Mesodermal cell (in vitro differentiated cells): ENCODE results near the gene SPTBN5.

Source experiments
- H3K27ac ChIP-seq: 2 replicates; pipeline ENCODE4 v1.7.0; 2013; ENCODE audit warnings: mild to moderate bottlenecking, low read depth, low read length, moderate library complexity; ENCODE audit not compliant: severe bottlenecking
- H3K36me3 ChIP-seq: 2 replicates; pipeline ENCODE4 v1.7.1; 2013; ENCODE audit warnings: mild to moderate bottlenecking, low read length, moderate library complexity; ENCODE audit not compliant: control insufficient read depth, insufficient read depth
- H3K4me1 ChIP-seq: one replicate; pipeline ENCODE4 v1.7.1; 2013; ENCODE audit warnings: mild to moderate bottlenecking, low read length; ENCODE audit not compliant: insufficient read depth, control insufficient read depth, poor library complexity, severe bottlenecking
- H3K4me3 ChIP-seq: 2 replicates; pipeline ENCODE4 v1.7.0; 2013; ENCODE audit warnings: low read length, control low read depth, mild to moderate bottlenecking; ENCODE audit not compliant: insufficient read depth, poor library complexity, severe bottlenecking; ENCODE audit errors: extremely low read depth
- H3K9me3 ChIP-seq: 2 replicates; pipeline ENCODE4 v1.7.1; 2013; ENCODE audit warnings: mild to moderate bottlenecking, low read length, moderate library complexity; ENCODE audit not compliant: control insufficient read depth
- WGBS, 2 experiments: methylation state at CpG; one replicate each; pipeline ENCODE4 v1.1.5; 2013; ENCODE audit warnings: missing lambda C conversion rate in 2 of 2; ENCODE audit not compliant: insufficient coverage in 2 of 2; 5-methylcytosine and 5-hydroxymethylcytosine counted together

Gene SPTBN5

GRCh38 chr15:41874736-41875135 is 19.1 kb downstream of the SPTBN5 start:
- H3K4me3 ChIP-seq: no peak overlapping the region
- no peaks in the 10 kb centered on the region for H3K9me3 ChIP-seq
- 91 to 97% methylated on average over 12 of the region's 12 CpGs for WGBS, 2 experiments
- H3K4me1 ChIP-seq: no peaks in the 10 kb centered on the region
- H3K27ac ChIP-seq: no peak overlapping the region
- H3K36me3 ChIP-seq: no peaks in the 10 kb centered on the region

GRCh38 chr15:41873711-41874110 is 20.1 kb downstream of the SPTBN5 start:
- WGBS, 2 experiments: 91 to 94% methylated on average over 6 to 8 of the region's 8 CpGs

DNA sequence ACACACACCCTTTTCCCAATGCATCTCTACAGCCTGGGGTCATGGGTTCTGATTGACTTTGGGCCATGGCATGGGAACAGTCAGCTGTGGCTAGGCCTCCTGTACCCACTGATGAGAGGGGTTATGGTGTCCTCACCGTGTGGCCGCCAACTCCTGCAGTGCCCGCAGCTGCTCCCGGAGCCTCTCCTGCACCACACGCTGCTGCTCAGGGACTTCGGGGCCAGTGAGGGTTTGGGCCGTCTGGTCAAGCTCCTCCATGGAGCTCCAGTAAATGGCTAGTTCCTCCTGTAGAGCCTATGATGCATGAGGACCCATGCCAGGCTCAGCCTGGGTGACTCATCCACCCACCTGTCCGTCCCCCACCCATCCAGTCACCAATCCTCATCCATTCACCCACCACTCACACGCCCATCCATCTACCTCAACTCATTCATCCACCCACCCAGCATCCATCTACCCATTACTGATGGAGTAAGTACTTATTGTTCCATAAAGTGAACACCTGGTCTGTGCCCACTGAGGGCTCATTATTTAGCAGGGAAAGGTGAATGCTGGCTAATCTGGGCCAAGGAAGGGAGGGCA is 21.6 kb downstream of the SPTBN5 start:
- Histone ChIP-seq H3K4me1 (no peaks in the 10 kb centered on the region), H3K4me3 (no peak overlapping the region)
- WGBS, 2 experiments: 92 to 97% methylated on average over 7 to 9 of the region's 9 CpGs

More at GRCh38 chr15:41873711-41874110, 20.1 kb downstream of the SPTBN5 start:
- Histone ChIP-seq H3K27ac (no peak overlapping the region), H3K4me3 (no peak overlapping the region), H3K4me1 (no peaks in the 10 kb centered on the region), H3K36me3 (no peaks in the 10 kb centered on the region), H3K9me3 (no peaks in the 10 kb centered on the region)

DNA sequence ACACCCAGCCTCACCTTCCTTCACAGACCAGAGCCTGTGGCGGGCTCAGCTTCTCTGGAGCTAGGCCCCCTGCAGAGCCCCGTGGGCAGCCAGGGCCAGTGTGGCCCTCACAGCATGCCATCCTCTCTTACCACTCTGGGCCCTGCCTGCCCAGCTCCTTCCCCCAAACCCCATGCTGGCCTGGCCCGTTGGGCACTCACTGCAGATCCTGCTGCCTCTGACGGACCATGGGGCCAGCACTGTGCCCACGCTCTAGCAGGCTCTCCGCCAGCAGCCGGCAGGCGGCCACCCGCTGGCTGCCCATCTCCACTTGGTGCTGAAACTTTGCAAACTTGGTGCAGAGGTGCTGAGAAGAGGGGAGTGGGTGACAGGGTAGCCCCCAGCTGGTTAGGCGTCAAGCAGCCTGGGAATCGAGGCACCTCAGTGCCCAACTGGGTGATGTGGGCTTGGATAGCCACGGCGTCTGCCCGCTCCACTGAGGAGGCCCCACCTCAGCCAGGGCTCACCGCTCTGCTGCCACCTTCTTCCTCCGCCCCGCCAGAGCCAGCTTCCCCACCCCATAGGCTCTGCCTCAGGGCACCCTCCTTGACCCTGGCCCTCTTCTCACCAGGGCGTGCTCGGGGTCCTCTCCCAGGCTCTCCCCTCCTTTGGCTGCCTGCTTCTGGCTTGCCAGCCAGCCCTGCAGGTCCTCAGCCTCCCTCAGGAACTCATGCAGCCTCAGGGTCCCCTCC is 22.5 kb downstream of the SPTBN5 start:
- Histone ChIP-seq H3K27ac (no peak overlapping the region), H3K9me3 (no peaks in the 10 kb centered on the region), H3K4me3 (no peak overlapping the region), H3K4me1 (peaks cover 6% of the 10 kb centered on the region), H3K36me3 (no peaks in the 10 kb centered on the region)
- WGBS, 2 experiments: 89 to 93% methylated on average over 11 to 19 of the region's 19 CpGs

More for the DNA sequence above, 21.6 kb downstream of the SPTBN5 start:
- no peak overlapping the region for H3K27ac ChIP-seq
- no peaks in the 10 kb centered on the region for H3K9me3 ChIP-seq
- H3K36me3 ChIP-seq: no peaks in the 10 kb centered on the region

DNA sequence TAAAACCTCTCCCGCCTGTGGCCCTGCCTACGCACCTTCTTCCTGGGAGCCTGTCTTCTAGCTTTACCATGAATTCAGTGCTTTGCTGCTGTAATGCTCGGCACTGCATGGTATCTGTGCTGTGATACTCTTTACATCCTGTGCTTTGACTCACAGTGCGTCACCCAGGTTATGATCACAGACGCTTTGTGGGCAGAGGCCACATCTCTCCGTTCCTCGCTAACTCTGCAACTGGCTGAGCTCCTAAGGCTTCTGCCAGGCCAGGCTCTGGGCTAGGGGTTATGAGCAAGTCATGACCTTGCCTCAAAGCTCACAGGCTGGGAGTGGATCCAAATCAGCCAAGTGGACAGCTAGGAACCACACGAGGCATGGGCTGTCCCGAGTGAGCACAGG is 23.2 kb downstream of the SPTBN5 start:
- H3K27ac ChIP-seq: no peak overlapping the region
- WGBS, 2 experiments: 84 to 92% methylated on average over 9 of the region's 9 CpGs
- H3K4me3 ChIP-seq: no peak overlapping the region
- H3K9me3 ChIP-seq: no peaks in the 10 kb centered on the region
- no peaks in the 10 kb centered on the region for H3K36me3 ChIP-seq
- H3K4me1 ChIP-seq: peaks cover 10% of the 10 kb centered on the region

DNA sequence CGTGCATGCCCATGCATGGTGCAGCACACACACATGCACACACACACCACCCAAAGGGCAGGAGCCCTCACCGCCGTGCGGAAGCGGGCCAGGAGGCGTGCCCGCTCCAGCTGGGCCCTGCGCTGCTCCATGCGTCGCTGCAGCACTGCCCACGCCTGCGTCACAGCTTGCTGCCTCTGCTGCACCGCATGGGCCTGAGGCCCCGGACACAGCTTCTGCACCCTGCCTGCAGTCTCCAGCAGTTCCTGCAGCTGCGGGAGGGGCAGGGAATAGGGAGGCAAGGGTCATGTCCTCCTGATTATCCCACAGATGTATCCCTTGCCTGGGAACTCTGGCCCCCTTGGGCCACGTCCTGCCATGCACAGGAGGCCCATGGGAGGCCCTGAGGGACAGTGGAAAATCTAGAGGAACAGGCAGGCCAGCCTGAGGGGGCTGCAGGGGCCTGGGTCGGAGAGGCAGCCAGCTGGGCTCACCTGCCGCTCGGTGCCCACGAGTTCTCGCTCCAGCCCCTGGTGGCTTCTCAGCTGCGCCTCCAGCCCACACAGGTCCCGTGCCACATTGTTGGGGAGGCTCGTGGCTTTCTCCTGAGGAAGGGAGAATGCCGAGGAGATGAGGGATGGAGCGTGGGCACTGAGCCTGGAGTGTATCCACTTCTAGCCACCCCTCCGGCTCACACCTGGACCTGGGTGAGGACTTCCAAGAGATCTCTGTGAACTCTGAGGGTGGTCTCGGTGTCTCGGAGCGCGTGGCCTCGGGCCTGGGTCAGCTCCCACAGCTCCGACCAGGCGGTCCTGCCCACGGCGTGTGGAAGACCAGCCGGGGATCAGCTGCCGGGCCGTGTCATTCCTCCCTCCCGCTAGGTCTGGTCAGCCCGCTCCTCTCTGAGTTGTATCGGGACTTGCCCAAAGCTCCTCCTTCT is 23.8 kb downstream of the SPTBN5 start:
- H3K4me3 ChIP-seq: no peak overlapping the region
- H3K4me1 ChIP-seq: peaks cover 10% of the 10 kb centered on the region
- H3K27ac ChIP-seq: no peak overlapping the region
- H3K9me3 ChIP-seq: no peaks in the 10 kb centered on the region
- WGBS, 2 experiments: 92 to 93% methylated on average over 30 to 38 of the region's 42 CpGs
- H3K36me3 ChIP-seq: no peaks in the 10 kb centered on the region

DNA sequence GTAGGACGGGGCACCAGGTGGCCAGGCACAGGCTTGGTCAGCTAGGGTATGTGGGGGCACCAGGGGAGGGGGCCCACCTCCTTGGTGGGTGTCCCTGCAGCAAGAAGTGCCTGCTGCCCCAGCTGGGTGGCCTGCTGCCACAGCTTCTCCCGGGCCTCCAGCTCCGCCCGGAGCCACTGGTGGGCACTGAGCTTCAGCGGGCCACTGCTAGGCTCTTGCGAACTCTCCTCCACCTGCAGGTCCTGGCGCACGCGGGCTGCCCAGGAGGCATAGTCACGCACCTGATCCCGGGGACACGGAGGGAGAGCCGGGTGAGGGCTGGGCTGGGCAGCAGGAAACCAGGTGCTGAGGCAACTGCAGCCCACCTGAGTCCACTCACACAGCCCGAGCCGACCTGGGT is 25.5 kb downstream of the SPTBN5 start:
- Histone ChIP-seq H3K9me3 (no peaks in the 10 kb centered on the region), H3K27ac (no peak overlapping the region), H3K4me3 (no peak overlapping the region), H3K36me3 (no peaks in the 10 kb centered on the region), H3K4me1 (peaks cover 10% of the 10 kb centered on the region)
- 95 to 99% methylated on average over 6 to 14 of the region's 15 CpGs for WGBS, 2 experiments

- no peaks in the 10 kb centered on the region for H3K36me3 ChIP-seq
- 88 to 92% methylated on average over 16 to 22 of the region's 25 CpGs for WGBS, 2 experiments
- H3K9me3 ChIP-seq: no peaks in the 10 kb centered on the region
- no peak overlapping the region for H3K4me3 ChIP-seq
- peak overlapping the region; percentile 43 for H3K27ac ChIP-seq
- peaks cover 10% of the 10 kb centered on the region for H3K4me1 ChIP-seq
Observed at GRCh38 chr15:41866872-41867579, 26.8 kb downstream of the SPTBN5 start.

- 69 to 77% methylated on average over 5 to 6 of the region's 8 CpGs for WGBS, 2 experiments
- H3K4me1 ChIP-seq: peaks cover 10% of the 10 kb centered on the region
- no peaks in the 10 kb centered on the region for H3K36me3 ChIP-seq
- H3K27ac ChIP-seq: peak overlapping the region; percentile 43
- no peaks in the 10 kb centered on the region for H3K9me3 ChIP-seq
- no peak overlapping the region for H3K4me3 ChIP-seq
Observed at GRCh38 chr15:41866263-41866703, 27.6 kb downstream of the SPTBN5 start.

- Histone ChIP-seq H3K36me3 (no peaks in the 10 kb centered on the region), H3K9me3 (no peaks in the 10 kb centered on the region), H3K27ac (no peak overlapping the region), H3K4me1 (peaks cover 10% of the 10 kb centered on the region), H3K4me3 (no peak overlapping the region)
- 79 to 95% methylated on average over 8 to 15 of the region's 18 CpGs for WGBS, 2 experiments
Observed at GRCh38 chr15:41865490-41866055, 28.3 kb downstream of the SPTBN5 start.
